ENCODE data around the gene TBL3. TPM values are rescaled to one million over a fixed set of nuclear protein-coding genes. Genes with fewer than 3 reads are reported as not detected.

The TBL3 gene
- total and polyA plus RNA-seq, 9 donors: 2.1 to 48.0 (median 31.0) TPM

GRCh38 chr16:2007081-2007836, 35.4 kb downstream of the TBL3 start:
- WGBS, 3 donors: 52 to 68% (median 54%) methylated on average over 16 of the region's 16 CpGs
- H3K27ac ChIP-seq: no peak overlapping the region

DNA sequence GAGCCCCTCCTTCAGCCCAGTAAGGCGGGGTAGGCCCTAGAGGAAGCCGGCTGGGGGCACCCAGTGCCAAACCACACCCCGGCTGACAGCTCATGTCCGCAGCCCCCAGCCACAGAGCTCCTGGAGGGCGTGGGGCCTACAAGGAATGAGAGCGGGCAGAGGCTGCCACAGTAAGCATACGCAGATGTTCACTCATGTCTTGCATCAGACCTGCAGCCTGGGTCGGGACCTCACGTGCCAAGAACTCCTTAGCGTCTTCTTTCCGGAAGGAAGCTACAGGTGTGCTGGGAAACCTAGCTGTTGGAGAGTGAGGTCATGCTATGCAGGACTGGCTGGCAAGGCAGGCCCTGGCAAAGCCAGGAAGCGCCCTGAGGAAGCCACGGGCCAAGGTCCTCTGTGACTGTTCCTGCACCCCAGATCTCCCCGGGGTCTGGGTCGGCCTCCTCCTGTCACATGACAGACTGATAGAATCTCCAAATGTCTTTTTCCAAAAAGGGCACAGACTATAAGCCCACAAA, 36.2 kb downstream of the TBL3 start:
- TF ChIP-seq POLR2A (IDR thresholded peaks at IDR 0.05) (no peak), EP300 (IDR thresholded peaks at IDR 0.05) (no peak), CTCF (IDR thresholded peaks at IDR 0.05) (no peak)
- no peak overlapping the region for H3K27ac ChIP-seq
- H3K36me3 ChIP-seq: no peaks in the 10 kb centered on the region
- intact Hi-C loops (cut with DNase I): no loop called here
- H3K4me1 ChIP-seq (ENCODE audit: insufficient read depth): peaks cover 26% of the 10 kb centered on the region
- DNase-seq: peak in 2 of 5 donors; percentile 41 to 49
- H3K9me3 ChIP-seq: no peaks in the 10 kb centered on the region
- no peaks in the 10 kb centered on the region for H3K27me3 ChIP-seq
- WGBS, 3 donors: 47 to 53% (median 49%) methylated on average over 15 of the region's 15 CpGs
- no peak overlapping the region for H3K4me3 ChIP-seq

More at GRCh38 chr16:2007081-2007836, 35.4 kb downstream of the TBL3 start:
- Histone ChIP-seq H3K4me3 (no peak overlapping the region), H3K36me3 (no peaks in the 10 kb centered on the region), H3K27me3 (no peaks in the 10 kb centered on the region), H3K9me3 (no peaks in the 10 kb centered on the region), H3K4me1 (ENCODE audit: insufficient read depth) (peaks cover 26% of the 10 kb centered on the region)
- TF ChIP-seq EP300 (IDR thresholded peaks at IDR 0.05) (no peak), CTCF (IDR thresholded peaks at IDR 0.05) (no peak), POLR2A (IDR thresholded peaks at IDR 0.05) (no peak)
- intact Hi-C loops (cut with DNase I): no loop called here
- peak in 1 of 5 donors; percentile 34 for DNase-seq

DNA sequence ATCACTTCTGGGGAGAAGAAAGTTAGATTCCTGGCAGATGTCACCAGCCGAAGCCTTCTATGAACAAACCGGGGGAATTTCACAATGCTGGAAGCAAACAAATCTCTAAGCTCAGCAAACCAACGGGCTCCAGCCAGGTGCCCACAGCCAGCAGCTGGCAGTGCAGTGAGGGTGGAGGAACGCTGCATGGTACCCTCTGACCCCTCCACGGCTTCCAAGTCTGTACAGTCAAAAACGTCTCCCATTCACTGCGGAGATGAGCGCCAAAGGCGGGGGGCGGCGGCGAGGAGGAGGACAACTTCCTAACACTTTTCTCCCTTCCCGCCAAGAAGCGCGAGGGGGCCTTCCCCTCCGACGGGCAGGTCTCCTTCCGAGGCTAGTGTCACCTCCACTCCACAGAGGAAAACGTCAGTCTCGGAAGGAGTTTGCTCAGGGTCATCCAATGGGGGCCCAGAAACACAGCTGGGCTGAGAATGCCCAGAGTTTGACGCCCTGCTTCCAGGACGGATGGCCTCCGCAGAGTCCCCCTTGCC, 36.8 kb downstream of the TBL3 start:
- no peaks in the 10 kb centered on the region for H3K27me3 ChIP-seq
- peak overlapping the region in 1 of 2 donors; percentile 64 for H3K27ac ChIP-seq
- H3K9me3 ChIP-seq: no peaks in the 10 kb centered on the region
- peak in 2 of 5 donors; percentile 46 to 50 for DNase-seq
- 4 to 6% (median 5%) methylated on average over 23 of the region's 23 CpGs for WGBS, 3 donors
- intact Hi-C loops (cut with DNase I): no loop called here
- peak overlapping the region; percentile 68 for H3K4me3 ChIP-seq
- no peak for TF ChIP-seq CTCF (IDR thresholded peaks at IDR 0.05)
- TF ChIP-seq POLR2A (IDR thresholded peaks at IDR 0.05): no peak
- no peak for TF ChIP-seq EP300 (IDR thresholded peaks at IDR 0.05)
- no peaks in the 10 kb centered on the region for H3K36me3 ChIP-seq
- H3K4me1 ChIP-seq (ENCODE audit: insufficient read depth): peaks cover 26% of the 10 kb centered on the region

GRCh38 chr16:2009164-2009711, 37.4 kb downstream of the TBL3 start:
- H3K4me1 ChIP-seq (ENCODE audit: insufficient read depth): peaks cover 21% of the 10 kb centered on the region
- H3K4me3 ChIP-seq: peak overlapping the region; percentile 68
- H3K36me3 ChIP-seq: no peaks in the 10 kb centered on the region
- WGBS, 3 donors: 0% methylated on average over 45 to 55 of the region's 55 CpGs
- peak in 2 of 5 donors; percentile 56 to 60 for DNase-seq
- no peaks in the 10 kb centered on the region for H3K9me3 ChIP-seq
- no peak for TF ChIP-seq POLR2A (IDR thresholded peaks at IDR 0.05)
- no peak for TF ChIP-seq CTCF (IDR thresholded peaks at IDR 0.05)
- no peak for TF ChIP-seq EP300 (IDR thresholded peaks at IDR 0.05)
- H3K27me3 ChIP-seq: no peaks in the 10 kb centered on the region
- H3K27ac ChIP-seq: peak overlapping the region in 1 of 2 donors; percentile 64
- intact Hi-C loops (cut with DNase I): no loop called here

Data from ovary (tissue), 9 donors.